ENCODE measurements around the gene SPACA4.

The SPACA4 gene

DNA sequence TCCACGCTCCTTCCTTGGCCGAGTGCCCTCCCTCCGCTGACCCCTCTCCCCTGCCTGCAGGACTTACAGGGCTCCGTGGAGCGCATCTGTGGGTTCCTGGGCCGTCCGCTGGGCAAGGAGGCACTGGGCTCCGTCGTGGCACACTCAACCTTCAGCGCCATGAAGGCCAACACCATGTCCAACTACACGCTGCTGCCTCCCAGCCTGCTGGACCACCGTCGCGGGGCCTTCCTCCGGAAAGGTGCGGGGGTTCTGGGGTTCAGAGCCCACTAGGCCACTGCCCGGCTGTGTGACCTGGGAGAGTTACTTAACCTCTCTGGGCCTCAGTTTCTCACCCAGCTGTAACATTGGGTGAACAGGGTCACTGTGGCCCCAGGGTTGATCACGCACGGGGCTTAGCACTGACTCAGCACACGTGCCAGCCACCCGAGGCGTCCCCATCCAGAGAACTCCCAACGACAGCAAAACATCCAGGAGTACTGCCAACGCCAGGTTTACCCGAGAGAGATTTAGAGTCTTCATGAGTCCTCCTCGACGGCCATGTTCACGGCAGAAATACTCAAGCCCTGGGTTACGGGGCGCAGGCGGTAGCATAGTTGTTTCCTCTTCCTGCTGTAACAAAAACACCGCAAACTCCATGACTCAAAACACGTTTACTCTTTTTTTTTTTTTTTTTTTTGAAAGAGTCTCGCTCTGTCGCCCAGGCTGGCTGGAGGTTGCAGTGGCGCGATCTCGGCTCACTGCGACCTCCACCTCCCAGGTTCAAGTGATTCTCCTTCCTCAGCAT lies 9.7 kb upstream of the SPACA4 start:
- no peak for DNase-seq (ENCODE audit: low spot score)

GRCh38 chr19:48598996-48599700 lies 7.4 kb upstream of the SPACA4 start:
- no peak for DNase-seq (ENCODE audit: low spot score)

DNA sequence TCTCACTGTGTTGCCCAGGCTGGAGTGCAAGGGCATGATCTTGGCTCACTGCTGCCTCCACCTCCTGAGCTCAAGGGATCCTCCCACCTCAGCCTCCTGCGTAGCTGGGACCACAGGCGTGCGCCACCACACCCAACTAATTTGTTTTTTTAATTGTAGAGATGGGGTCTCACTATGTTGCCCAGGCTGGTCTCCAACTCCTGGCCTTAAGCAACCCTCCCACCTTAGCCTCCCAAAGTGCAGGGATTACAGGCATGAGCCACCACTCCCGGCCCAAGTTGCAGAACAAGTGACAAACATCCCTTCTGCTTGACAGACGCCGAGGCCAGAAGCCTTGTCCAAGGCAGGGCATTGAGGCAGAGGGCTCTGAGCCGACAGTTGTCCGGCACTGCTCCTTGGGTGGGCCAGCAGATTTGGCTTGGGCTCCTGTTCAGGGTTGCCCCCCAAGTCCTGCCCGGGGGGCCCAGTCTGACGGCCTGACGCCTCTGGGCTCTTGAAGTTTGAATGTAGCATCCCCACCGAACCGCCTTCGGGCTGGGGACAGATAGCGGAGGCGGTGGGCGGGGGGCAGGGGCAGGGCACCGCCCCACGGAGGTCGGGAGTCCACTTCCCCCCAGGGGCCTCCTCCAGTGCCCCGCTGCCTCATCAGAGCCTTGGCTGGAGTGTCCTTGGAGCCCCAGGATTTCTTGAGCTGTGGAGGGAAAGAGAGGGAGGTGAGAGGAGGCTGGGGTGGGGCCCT lies 5.7 kb upstream of the SPACA4 start:
- no peak for DNase-seq (ENCODE audit: low spot score)

DNA sequence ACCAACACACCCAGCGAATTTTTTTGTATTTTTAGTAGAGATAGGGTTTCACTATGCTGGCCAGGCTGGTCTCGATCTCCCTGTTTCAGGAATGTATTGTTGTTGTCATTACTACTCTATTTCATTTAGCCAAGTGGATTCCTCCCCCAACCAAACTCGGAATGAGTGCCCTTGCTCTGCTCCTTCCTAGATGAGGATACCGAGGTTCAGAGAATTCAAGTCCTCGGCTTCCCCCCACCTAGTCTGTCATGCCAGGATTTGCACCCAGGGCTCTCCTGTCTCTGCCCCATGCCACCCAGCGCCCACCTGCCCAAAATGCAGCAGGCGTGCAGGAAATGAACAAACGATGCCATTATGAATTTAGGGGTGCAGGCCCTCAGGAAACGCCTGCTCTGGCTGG lies 3.5 kb upstream of the SPACA4 start:
- DNase-seq (ENCODE audit: low spot score): no peak

- no peak for DNase-seq (ENCODE audit: low spot score)
Measured at GRCh38 chr19:48603449-48603848, 3.1 kb upstream of the SPACA4 start.

DNA sequence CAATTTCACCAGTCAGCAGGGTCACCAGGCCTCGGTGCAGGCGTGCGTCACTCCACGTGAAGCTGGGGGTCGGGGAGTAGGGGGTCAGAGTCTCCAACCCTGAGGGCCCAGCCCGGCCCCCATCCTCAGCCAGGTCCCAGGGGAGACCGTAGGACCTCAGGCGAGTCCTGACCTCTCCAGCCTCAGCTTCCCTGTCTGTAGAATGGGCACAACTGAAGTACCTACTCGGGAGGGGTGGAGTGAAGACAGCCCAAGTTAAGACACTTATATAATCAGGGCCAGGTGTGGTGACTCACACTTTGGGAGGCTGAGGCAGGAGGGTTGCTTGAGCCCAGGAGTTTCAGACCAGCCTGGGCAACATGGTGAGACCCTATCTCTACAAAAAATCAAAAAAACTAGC lies 2.7 kb upstream of the SPACA4 start:
- DNase-seq (ENCODE audit: low spot score): no peak

DNA sequence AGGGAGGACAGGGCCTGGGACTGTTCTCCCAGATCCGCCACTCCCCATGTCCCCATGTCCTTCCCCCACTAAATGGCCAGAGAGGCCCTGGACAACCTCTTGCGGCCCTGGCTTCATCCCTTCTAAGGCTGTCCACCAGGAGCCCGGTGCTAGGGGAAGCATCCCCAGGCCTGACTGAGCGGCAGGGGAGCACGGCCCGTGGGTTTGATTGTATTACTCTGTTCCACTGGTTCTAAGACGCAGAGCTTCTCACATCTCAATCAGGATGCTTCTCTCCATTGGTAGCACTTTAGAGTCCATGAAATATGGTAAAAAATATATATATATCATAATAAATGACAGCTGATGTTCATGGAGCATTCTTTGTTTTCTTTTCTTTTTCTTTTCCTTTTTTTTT lies 815 bp downstream of the SPACA4 start:
- no peak for DNase-seq (ENCODE audit: low spot score)

- peak; percentile 75 for DNase-seq (ENCODE audit: low spot score)
Measured at GRCh38 chr19:48608798-48609263, 2.3 kb downstream of the SPACA4 start.

GRCh38 chr19:48609571-48610108 lies 3.1 kb downstream of the SPACA4 start:
- no peak for DNase-seq (ENCODE audit: low spot score)

DNA sequence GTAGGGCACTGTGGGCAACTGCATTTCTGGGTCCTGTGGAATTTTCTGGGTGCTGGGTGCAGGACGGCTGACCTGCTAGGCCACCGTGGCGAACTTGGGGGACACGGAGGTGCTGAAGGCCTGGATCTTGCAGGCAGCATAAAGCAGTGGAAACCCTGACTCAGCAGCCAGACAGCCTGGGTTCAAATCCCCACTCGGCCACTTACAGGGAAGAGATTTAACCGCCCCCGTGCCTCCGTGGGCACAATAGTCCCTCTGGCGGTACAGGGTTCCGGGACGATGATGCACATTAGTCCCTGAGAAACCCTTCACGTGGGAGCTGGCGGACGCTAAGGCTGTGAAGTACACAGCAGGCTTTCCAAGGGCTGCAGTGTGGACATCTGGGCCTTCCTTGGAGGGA lies 5.3 kb downstream of the SPACA4 start:
- no peak for DNase-seq (ENCODE audit: low spot score)

GRCh38 chr19:48613024-48613851 lies 6.7 kb downstream of the SPACA4 start:
- peak; percentile 50 for DNase-seq (ENCODE audit: low spot score)

DNA sequence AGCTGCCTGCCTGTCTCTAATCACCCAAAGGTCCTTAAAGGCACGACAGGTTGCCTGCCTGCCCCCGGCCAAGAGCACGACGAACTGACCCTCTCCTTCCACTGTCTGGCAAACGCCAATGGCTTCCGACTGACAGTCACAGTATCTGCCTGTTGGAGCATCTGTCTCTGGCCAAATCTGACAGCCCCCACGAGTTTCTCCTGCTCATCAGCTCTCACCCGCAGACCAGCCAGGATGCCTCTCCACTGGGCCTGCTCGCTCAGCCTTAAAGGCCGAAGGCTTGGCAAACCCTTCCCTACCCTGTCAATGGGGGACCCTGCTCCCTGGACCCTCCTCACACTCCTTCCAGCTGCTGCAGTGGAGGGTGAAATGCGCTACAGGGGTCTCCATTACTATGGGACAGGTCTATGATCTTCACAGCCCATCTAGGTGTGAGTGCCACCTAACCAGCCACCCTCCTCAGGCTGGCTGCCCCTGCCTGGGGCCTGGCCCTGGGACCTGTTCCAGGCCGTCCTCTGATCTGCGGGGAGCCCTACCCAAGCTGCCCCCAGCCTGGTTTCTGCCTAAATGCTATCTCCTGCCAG lies 7.4 kb downstream of the SPACA4 start:
- peak; percentile 50 for DNase-seq (ENCODE audit: low spot score)

DNA sequence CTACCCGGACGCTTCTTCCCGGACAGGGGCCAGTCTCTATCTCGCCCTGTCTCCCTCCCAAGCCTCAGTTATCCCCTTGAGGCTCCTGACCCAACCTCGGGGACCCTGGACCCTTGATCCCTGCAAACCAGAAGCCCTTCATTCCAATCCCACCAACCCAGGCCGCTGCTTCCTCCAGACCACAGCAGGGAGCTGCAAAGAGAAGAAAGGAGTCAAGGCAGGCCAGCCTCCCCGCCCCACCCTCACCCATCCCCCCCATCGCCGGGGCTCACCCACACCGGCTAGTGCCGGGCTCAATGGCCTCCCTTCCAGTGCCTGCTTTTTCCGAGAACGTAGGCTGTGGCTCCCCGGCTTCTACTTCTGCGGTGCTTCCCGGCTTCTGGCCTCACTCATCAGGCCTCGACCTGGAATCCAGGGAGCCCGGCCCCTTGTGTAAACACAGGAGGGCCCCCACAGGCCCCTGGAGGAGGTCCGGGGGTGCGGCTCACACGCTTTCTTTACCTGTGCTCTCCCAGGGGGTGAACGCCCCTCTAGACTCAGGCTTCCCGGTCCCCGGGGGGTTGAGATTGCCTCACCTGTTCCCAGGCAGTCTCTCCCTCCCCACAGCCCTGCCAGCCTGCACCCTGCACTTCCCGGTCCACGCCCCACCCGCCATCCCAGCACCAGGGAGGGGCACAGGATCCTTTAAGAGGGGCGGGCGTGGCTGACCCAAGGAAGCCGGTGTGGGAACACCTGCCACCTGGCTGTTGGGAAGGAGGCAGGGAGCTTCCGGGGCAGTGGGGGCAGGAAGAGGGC lies 8.1 kb downstream of the SPACA4 start, which contains the start of gene FAM83E:
Gene FAM83E (minus strand): TSS at position 641 of the 795 bp plus-strand sequence. CDS start 1,704 bp downstream, outside the sequence.
- peak; percentile 63 for DNase-seq (ENCODE audit: low spot score)

GRCh38 chr19:48615231-48616040 lies 8.9 kb downstream of the SPACA4 start:
- peak; percentile 47 for DNase-seq (ENCODE audit: low spot score)

- DNase-seq (ENCODE audit: low spot score): no peak
Measured at GRCh38 chr19:48616041-48616436, 9.5 kb downstream of the SPACA4 start.

GRCh38 chr19:48616491-48617056 lies 10.0 kb downstream of the SPACA4 start:
- DNase-seq (ENCODE audit: low spot score): no peak

GRCh38 chr19:48617146-48617937 lies 10.8 kb downstream of the SPACA4 start:
- DNase-seq (ENCODE audit: low spot score): no peak

DNA sequence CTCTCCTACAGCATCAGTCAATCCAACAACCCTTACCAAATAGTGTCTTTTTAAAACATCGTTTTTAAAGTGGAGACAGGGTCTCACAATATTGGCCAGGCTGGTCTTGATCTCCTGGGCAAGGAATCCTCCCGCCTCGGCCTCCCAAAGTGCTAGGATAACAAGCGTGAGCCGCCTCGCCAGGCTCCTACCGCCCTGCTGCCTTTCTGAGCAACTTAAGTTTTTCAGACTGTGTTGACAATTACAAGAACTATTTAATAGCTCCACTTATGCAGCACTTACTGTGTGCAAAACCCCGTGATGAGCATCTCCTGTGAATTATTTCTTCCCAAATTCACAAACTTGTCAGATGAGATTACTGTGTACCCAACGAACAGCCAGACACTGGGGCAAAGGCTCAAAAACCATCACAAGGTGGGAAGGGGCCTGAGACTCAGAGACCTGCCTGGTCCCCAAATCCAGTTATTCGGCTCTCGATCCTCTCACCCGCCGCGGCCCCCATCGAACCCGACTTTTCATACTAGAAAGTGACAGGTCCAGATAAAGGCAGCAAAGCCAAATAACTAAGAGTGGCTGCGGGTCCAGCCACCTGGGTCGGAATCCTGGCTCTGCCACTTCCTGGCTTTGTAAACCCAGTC lies 11.9 kb downstream of the SPACA4 start:
- no peak for DNase-seq (ENCODE audit: low spot score)
